ENCODE results near the gene KRTAP5-8. TPM values are rescaled to one million over a fixed set of nuclear protein-coding genes. Genes with fewer than 3 reads are reported as not detected.

The KRTAP5-8 gene
- total RNA-seq, 4 donors from 2014 or later: 3.8 to 8.9 (median 5.3) TPM; not detected in 1

DNA sequence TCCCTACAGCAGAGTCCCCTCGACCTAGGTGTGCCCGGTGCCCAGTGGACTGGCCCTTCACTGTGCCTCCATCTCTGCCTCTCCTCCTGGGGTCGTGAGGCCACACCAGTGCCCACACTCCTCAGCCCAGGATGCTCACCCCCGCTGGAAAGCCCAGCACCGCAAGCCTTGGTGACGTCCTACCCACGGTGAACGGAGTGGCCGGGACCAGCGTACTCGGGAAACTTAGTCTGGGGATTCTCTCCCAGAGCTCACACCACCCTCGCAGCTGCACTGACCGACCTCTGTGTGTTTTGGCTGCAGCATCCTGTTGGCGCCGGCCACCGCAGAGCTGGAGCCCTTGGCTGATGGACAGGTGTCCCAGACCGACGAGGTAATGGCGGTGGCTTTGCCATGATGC, 46.3 kb upstream of the KRTAP5-8 start:
- Histone ChIP-seq H3K27me3 (no peaks in the 10 kb centered on the region), H3K4me1 (peaks cover 9% of the 10 kb centered on the region), H3K36me3 (peaks cover 76% of the 10 kb centered on the region), H3K9me3 (no peaks in the 10 kb centered on the region), H3K27ac (no peak overlapping the region), H3K4me3 (no peak overlapping the region)
- 90% methylated on average over 2 of the region's 19 CpGs for WGBS
- DNase-seq (ENCODE audit: low spot score in 2 of 2): peak in 1 of 2 donors; percentile 62
- no peak for TF ChIP-seq POLR2A (IDR thresholded peaks at IDR 0.05)
- TF ChIP-seq POLR2AphosphoS5 (IDR thresholded peaks at IDR 0.05): no peak
- no peak for TF ChIP-seq EP300 (IDR thresholded peaks at IDR 0.05)
- TF ChIP-seq, protein P1, sequence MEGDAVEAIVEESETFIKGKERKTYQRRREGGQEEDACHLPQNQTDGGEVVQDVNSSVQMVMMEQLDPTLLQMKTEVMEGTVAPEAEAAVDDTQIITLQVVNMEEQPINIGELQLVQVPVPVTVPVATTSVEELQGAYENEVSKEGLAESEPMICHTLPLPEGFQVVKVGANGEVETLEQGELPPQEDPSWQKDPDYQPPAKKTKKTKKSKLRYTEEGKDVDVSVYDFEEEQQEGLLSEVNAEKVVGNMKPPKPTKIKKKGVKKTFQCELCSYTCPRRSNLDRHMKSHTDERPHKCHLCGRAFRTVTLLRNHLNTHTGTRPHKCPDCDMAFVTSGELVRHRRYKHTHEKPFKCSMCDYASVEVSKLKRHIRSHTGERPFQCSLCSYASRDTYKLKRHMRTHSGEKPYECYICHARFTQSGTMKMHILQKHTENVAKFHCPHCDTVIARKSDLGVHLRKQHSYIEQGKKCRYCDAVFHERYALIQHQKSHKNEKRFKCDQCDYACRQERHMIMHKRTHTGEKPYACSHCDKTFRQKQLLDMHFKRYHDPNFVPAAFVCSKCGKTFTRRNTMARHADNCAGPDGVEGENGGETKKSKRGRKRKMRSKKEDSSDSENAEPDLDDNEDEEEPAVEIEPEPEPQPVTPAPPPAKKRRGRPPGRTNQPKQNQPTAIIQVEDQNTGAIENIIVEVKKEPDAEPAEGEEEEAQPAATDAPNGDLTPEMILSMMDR (IDR thresholded peaks at IDR 0.05): no peak

DNA sequence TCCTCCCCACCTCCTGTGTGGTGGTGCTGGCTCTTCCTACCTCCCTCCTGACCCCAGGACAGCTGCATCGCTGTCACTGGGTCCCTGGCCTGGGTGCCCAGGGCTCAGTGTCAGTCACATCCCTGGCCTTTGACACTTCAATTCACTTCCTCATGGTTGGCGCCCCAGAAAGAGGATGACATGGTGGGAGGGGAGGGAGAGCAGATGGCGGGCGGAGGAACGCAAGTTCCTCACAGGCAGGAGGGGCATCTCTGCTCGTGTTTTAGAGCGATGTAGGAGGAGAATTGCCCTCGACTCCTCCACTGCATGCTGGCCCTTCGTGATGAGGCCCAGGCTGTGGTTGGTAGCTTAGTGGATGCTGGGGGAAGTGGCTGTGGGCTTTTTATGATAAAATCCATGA, 45.9 kb upstream of the KRTAP5-8 start:
- H3K36me3 ChIP-seq: peaks cover 76% of the 10 kb centered on the region
- no peak for DNase-seq (ENCODE audit: low spot score in 2 of 2)
- WGBS: 95% methylated on average over 8 of the region's 9 CpGs
- H3K27me3 ChIP-seq: no peaks in the 10 kb centered on the region
- TF ChIP-seq POLR2A (IDR thresholded peaks at IDR 0.05) (no peak), POLR2AphosphoS5 (IDR thresholded peaks at IDR 0.05) (no peak), EP300 (IDR thresholded peaks at IDR 0.05) (no peak)
- TF ChIP-seq, protein P1 (IDR thresholded peaks at IDR 0.05): no peak
- no peaks in the 10 kb centered on the region for H3K9me3 ChIP-seq
- H3K4me1 ChIP-seq: peaks cover 9% of the 10 kb centered on the region
- no peak overlapping the region for H3K27ac ChIP-seq
- H3K4me3 ChIP-seq: no peak overlapping the region

DNA sequence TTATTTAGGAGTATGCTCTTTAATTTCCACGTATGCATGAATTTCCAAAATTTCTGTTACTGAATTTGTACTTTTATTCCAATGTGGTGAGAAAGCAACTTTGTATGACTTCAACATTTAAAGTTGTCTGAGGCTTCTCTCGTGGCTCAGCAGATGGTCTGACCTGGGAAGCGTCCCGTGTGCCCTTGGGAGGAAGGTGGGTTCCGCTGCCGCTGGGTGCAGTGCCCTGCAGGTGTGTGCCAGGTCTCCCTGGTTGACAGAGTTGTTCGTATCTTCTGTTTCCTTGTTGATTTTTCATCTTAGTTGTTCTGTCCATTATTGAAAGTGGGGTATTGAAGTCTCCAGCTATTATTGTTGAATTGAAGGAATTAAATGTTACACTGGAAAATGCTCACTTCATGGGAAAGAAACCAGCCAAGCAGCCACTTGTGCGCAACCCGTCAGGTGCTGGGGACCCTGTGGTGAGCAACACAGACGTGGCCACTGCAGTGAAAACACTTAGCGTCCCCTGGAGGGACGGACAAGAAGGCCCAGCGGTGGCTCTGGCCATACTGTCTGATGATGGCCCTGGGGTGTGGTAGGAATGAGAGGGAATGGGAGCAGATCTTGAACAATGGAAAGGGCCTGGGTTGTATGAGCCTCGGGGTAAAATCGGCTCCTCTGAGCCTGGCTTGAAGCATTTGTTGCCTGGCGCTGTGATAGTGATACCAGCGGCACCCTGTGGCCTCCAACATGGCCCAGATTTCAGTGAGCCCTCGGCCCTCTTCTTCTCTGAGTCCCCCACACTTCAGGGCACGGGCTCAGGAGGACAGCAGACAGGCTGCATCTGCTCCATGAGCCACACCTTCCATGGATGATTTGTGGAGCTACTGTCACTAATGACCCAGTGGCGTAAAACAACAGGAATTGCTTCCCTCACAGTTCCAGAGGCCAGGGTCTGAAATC, 42.3 kb upstream of the KRTAP5-8 start:
- Histone ChIP-seq H3K4me1 (no peaks in the 10 kb centered on the region), H3K27me3 (no peaks in the 10 kb centered on the region), H3K36me3 (peaks cover 90% of the 10 kb centered on the region), H3K9me3 (no peaks in the 10 kb centered on the region), H3K27ac (no peak overlapping the region), H3K4me3 (no peak overlapping the region)
- no peak for TF ChIP-seq EP300 (IDR thresholded peaks at IDR 0.05)
- TF ChIP-seq POLR2AphosphoS5 (IDR thresholded peaks at IDR 0.05): no peak
- TF ChIP-seq, protein P1 (IDR thresholded peaks at IDR 0.05): no peak
- TF ChIP-seq POLR2A (IDR thresholded peaks at IDR 0.05): no peak
- WGBS: 93% methylated on average over 15 of the region's 20 CpGs
- DNase-seq (ENCODE audit: low spot score in 2 of 2): peak in 1 of 2 donors; percentile 49

DNA sequence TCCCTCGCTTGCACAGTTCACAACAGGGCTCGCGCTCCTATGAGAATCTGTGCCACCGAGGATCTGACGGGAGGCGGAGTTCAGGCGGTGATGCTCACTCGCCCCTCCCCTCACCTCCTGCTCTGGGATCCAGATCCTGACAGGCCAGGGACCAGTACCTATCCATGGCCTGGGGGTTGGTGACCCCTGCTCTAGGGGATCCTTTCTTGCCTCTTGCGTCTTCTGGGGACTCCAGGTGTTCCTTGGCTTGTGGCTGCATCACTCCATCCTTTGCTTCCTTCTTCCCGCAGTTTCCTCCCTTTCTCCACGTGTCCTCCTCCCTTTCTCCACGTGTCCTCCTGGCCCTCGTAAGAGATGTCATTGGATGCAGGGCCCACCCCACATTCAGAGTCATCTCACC, 41.4 kb upstream of the KRTAP5-8 start:
- peak; percentile 23 to 49 for DNase-seq (ENCODE audit: low spot score in 2 of 2)
- Histone ChIP-seq H3K27me3 (no peaks in the 10 kb centered on the region), H3K4me3 (no peak overlapping the region), H3K4me1 (no peaks in the 10 kb centered on the region), H3K27ac (no peak overlapping the region), H3K36me3 (peaks cover 90% of the 10 kb centered on the region), H3K9me3 (no peaks in the 10 kb centered on the region)
- TF ChIP-seq POLR2AphosphoS5 (IDR thresholded peaks at IDR 0.05) (no peak), EP300 (IDR thresholded peaks at IDR 0.05) (no peak), POLR2A (IDR thresholded peaks at IDR 0.05) (no peak)
- TF ChIP-seq, protein P1 (IDR thresholded peaks at IDR 0.05): no peak
- WGBS: 97% methylated on average over 12 of the region's 13 CpGs

GRCh38 chr11:71498091-71498490, 39.7 kb upstream of the KRTAP5-8 start:
- DNase-seq (ENCODE audit: low spot score in 2 of 2): peak in 1 of 2 donors; percentile 49
- no peak for TF ChIP-seq EP300 (IDR thresholded peaks at IDR 0.05)
- TF ChIP-seq, protein P1 (IDR thresholded peaks at IDR 0.05): no peak
- TF ChIP-seq POLR2AphosphoS5 (IDR thresholded peaks at IDR 0.05): no peak
- TF ChIP-seq POLR2A (IDR thresholded peaks at IDR 0.05): no peak
- no peaks in the 10 kb centered on the region for H3K4me1 ChIP-seq
- no peaks in the 10 kb centered on the region for H3K27me3 ChIP-seq
- H3K27ac ChIP-seq: no peak overlapping the region
- H3K9me3 ChIP-seq: no peaks in the 10 kb centered on the region
- WGBS: 94% methylated on average over 19 of the region's 19 CpGs
- H3K36me3 ChIP-seq: peaks cover 85% of the 10 kb centered on the region
- no peak overlapping the region for H3K4me3 ChIP-seq
